ENCODE results near the gene DHRS7B.

DNA sequence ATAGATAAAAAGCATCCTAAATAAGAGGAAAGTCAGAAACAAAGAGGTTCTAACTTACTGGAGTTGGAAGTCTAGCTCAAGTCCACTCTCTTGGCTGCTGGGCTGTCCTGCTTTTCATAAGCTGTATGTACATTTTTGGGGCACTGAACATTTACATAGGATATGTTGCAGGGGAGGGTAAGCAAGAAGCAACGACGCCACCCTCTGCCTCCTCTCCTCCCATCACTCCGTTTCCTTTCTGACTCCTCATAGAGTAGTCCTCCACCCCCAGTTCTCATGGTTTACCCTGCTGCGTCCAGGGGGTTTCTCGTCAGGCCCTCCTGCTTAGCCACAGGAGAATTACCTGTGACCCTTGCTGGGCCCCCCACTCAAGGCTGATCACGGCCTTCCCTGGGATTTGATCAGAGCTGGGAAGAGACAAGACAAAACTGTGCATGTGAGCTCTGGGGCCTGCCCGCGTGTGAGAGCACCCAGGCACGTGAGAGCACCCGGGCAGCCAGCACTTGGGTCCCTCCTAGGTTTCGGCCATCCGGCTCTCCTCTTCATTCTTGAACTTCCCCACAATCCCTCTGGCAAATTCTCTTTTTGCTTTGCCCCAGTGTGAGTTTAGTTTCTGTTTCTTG lies 50.1 kb downstream of the DHRS7B start:
- TF ChIP-seq POLR2A (IDR thresholded peaks at IDR 0.05), result no peak
- TF ChIP-seq, protein P1, sequence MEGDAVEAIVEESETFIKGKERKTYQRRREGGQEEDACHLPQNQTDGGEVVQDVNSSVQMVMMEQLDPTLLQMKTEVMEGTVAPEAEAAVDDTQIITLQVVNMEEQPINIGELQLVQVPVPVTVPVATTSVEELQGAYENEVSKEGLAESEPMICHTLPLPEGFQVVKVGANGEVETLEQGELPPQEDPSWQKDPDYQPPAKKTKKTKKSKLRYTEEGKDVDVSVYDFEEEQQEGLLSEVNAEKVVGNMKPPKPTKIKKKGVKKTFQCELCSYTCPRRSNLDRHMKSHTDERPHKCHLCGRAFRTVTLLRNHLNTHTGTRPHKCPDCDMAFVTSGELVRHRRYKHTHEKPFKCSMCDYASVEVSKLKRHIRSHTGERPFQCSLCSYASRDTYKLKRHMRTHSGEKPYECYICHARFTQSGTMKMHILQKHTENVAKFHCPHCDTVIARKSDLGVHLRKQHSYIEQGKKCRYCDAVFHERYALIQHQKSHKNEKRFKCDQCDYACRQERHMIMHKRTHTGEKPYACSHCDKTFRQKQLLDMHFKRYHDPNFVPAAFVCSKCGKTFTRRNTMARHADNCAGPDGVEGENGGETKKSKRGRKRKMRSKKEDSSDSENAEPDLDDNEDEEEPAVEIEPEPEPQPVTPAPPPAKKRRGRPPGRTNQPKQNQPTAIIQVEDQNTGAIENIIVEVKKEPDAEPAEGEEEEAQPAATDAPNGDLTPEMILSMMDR (IDR thresholded peaks at IDR 0.05 in 8 of 11, conservative IDR thresholded peaks at IDR 0.05 in 3 of 11), result no peak

All from spleen (tissue), 7 donors.